HK-2 (cell line): ENCODE data around the gene RNU6-1.

Source experiments
- DNase-seq: peaks from one replicate; pipeline ENCODE4 v3.0.0-alpha.2; 2018; ENCODE audit not compliant: unreplicated experiment

RNU6-1 gene

GRCh38 chr15:67833710-67834511, 5.9 kb downstream of the RNU6-1 start:
- no peak for DNase-seq

- no peak for DNase-seq
These were observed 6.7 kb downstream of the RNU6-1 start for GRCh38 chr15:67832897-67833709.

GRCh38 chr15:67832031-67832551, 7.8 kb downstream of the RNU6-1 start:
- DNase-seq, result no peak

- no peak for DNase-seq
These were observed 8.5 kb downstream of the RNU6-1 start for GRCh38 chr15:67831363-67831762.

GRCh38 chr15:67829647-67830504, 10.0 kb downstream of the RNU6-1 start:
- no peak for DNase-seq

- DNase-seq, result no peak
These were observed 10.7 kb downstream of the RNU6-1 start for GRCh38 chr15:67828969-67829646.

- DNase-seq, result no peak
These were observed 11.4 kb downstream of the RNU6-1 start for GRCh38 chr15:67828278-67828968.

- DNase-seq, result no peak
These were observed 12.1 kb downstream of the RNU6-1 start for GRCh38 chr15:67827562-67828277.

GRCh38 chr15:67826717-67827561, 12.9 kb downstream of the RNU6-1 start:
- DNase-seq, result no peak

GRCh38 chr15:67825881-67826716, 13.7 kb downstream of the RNU6-1 start:
- DNase-seq, result no peak

- DNase-seq, result no peak
These were observed 14.6 kb downstream of the RNU6-1 start, which contains the start of gene SKOR1 for GRCh38 chr15:67824976-67825880. Gene SKOR1 (plus strand): TSS chr15:67825509. CDS start chr15:67825603, 94 bp downstream.

- DNase-seq, result no peak
These were observed 15.5 kb downstream of the RNU6-1 start for GRCh38 chr15:67824197-67824968.

GRCh38 chr15:67823314-67824196, 16.3 kb downstream of the RNU6-1 start:
- no peak for DNase-seq

- no peak for DNase-seq
These were observed 17.1 kb downstream of the RNU6-1 start for GRCh38 chr15:67822537-67823313.
